Effector CD4-positive, alpha-beta T cell (primary cell): ENCODE results near the gene MTR.

Experiments used
- DNase-seq: peaks from one replicate; pipeline ENCODE4 v3.0.0-alpha.2; 2020
- total RNA-seq: gene quantifications from one replicate; lab custom pipeline; 2026; lab: John Stamatoyannopoulos, UW

Gene MTR
- 168 reads per million, percentile 90 among the genes with 10 or more reads in this experiment for total RNA-seq

GRCh38 chr1:236795035-236795756, at the start of gene MTR:
Gene MTR (plus strand): TSS chr1:236795292. CDS start chr1:236795704, 412 bp downstream.
- DNase-seq, result peak; percentile 94

GRCh38 chr1:236746785-236747184, 48.3 kb upstream of the MTR start:
- DNase-seq, result no peak

- DNase-seq, result no peak
Observed at GRCh38 chr1:236747311-236747985, 47.6 kb upstream of the MTR start.

GRCh38 chr1:236748268-236748870, 46.7 kb upstream of the MTR start:
- DNase-seq, result no peak

- DNase-seq, result no peak
Observed at GRCh38 chr1:236750928-236751327, 44.2 kb upstream of the MTR start.

- DNase-seq, result no peak
Observed at GRCh38 chr1:236751385-236751784, 43.7 kb upstream of the MTR start.

GRCh38 chr1:236751935-236752334, 43.2 kb upstream of the MTR start:
- DNase-seq, result no peak

- DNase-seq, result no peak
Observed at GRCh38 chr1:236753516-236753915, 41.6 kb upstream of the MTR start.

GRCh38 chr1:236753964-236754363, 41.1 kb upstream of the MTR start:
- DNase-seq, result no peak

GRCh38 chr1:236754525-236755210, 40.4 kb upstream of the MTR start:
- no peak for DNase-seq

GRCh38 chr1:236757640-236758039, 37.5 kb upstream of the MTR start:
- DNase-seq, result no peak

GRCh38 chr1:236759252-236759859, 35.7 kb upstream of the MTR start:
- no peak for DNase-seq

GRCh38 chr1:236760480-236760879, 34.6 kb upstream of the MTR start:
- no peak for DNase-seq

GRCh38 chr1:236760986-236761385, 34.1 kb upstream of the MTR start:
- DNase-seq, result no peak

- no peak for DNase-seq
Observed at GRCh38 chr1:236761397-236762132, 33.5 kb upstream of the MTR start.

GRCh38 chr1:236762410-236762809, 32.7 kb upstream of the MTR start:
- no peak for DNase-seq

- DNase-seq, result no peak
Observed at GRCh38 chr1:236765831-236766230, 29.3 kb upstream of the MTR start.

GRCh38 chr1:236766506-236766905, 28.6 kb upstream of the MTR start:
- DNase-seq, result no peak

- DNase-seq, result no peak
Observed at GRCh38 chr1:236767276-236767675, 27.8 kb upstream of the MTR start.

- no peak for DNase-seq
Observed at GRCh38 chr1:236768601-236769000, 26.5 kb upstream of the MTR start.

GRCh38 chr1:236773919-236774318, 21.2 kb upstream of the MTR start:
- DNase-seq, result no peak

GRCh38 chr1:236774926-236775325, 20.2 kb upstream of the MTR start:
- no peak for DNase-seq
